Endometrial microvascular endothelial cells (primary cell): ENCODE measurements around the gene ACKR3. TPM values are rescaled to one million over a fixed set of nuclear protein-coding genes. Genes with fewer than 3 reads are reported as not detected.

Source experiments
- in situ Hi-C: cut with HindIII; loops from 2 replicates; pipeline ENCODE4 v1.10.0; 2017; ENCODE audit warnings: low sequenced_read_pairs, low pct_unique_long_range_greater_than_20kb; ENCODE audit errors: inconsistent ontology term
- total RNA-seq: library from RNA; depleted of rRNA; stranded (reverse); fragments of >200 nt; gene quantifications from one replicate; pipeline ENCODE4 v1.2.3, GENCODE V29; 2015; ENCODE audit errors: inconsistent ontology term

The ACKR3 gene
- total RNA-seq = 1.1 TPM

GRCh38 chr2:236569573-236569973 is at the start of gene ACKR3:
Gene ACKR3, plus strand, starts transcription at chr2:236569825. Its CDS starts 10,641 bp downstream, at chr2:236580466.
- in situ Hi-C loops = no loop called here

GRCh38 chr2:236521556-236521955 is 48.1 kb upstream of the ACKR3 start:
- in situ Hi-C loops = no loop called here

GRCh38 chr2:236523249-236523648 is 46.4 kb upstream of the ACKR3 start:
- in situ Hi-C loops = no loop called here

- in situ Hi-C loops = no loop called here
Measured at GRCh38 chr2:236525411-236525997, 44.1 kb upstream of the ACKR3 start.

- in situ Hi-C loops = no loop called here
Measured at GRCh38 chr2:236526455-236527158, 43.0 kb upstream of the ACKR3 start.

GRCh38 chr2:236527159-236527630 is 42.4 kb upstream of the ACKR3 start:
- in situ Hi-C loops = no loop called here

- in situ Hi-C loops = no loop called here
Measured at GRCh38 chr2:236529606-236530005, 40.0 kb upstream of the ACKR3 start.

GRCh38 chr2:236530512-236530911 is 39.1 kb upstream of the ACKR3 start:
- in situ Hi-C loops = no loop called here

- in situ Hi-C loops = no loop called here
Measured at GRCh38 chr2:236531195-236531594, 38.4 kb upstream of the ACKR3 start.

GRCh38 chr2:236531996-236532395 is 37.6 kb upstream of the ACKR3 start:
- in situ Hi-C loops = no loop called here

- in situ Hi-C loops = no loop called here
Measured at GRCh38 chr2:236533343-236533742, 36.3 kb upstream of the ACKR3 start.

- in situ Hi-C loops = no loop called here
Measured at GRCh38 chr2:236535024-236535423, 34.6 kb upstream of the ACKR3 start.

- in situ Hi-C loops = no loop called here
Measured at GRCh38 chr2:236536727-236537398, 32.8 kb upstream of the ACKR3 start.

- in situ Hi-C loops = no loop called here
Measured at GRCh38 chr2:236538242-236538641, 31.4 kb upstream of the ACKR3 start.

- in situ Hi-C loops = no loop called here
Measured at GRCh38 chr2:236541008-236541562, 28.5 kb upstream of the ACKR3 start.

- in situ Hi-C loops = no loop called here
Measured at GRCh38 chr2:236544362-236544761, 25.3 kb upstream of the ACKR3 start.

GRCh38 chr2:236545248-236545658 is 24.4 kb upstream of the ACKR3 start:
- in situ Hi-C loops = no loop called here

- in situ Hi-C loops = no loop called here
Measured at GRCh38 chr2:236545814-236546480, 23.7 kb upstream of the ACKR3 start.

GRCh38 chr2:236546561-236547002 is 23.0 kb upstream of the ACKR3 start:
- in situ Hi-C loops = no loop called here
